SJSA1 (cell line): ENCODE data around the gene COL2A1. TPM values are rescaled to one million over a fixed set of nuclear protein-coding genes. Genes with fewer than 3 reads are reported as not detected.

Source experiments
- DNase-seq, 2 experiments: peaks; one replicate each; pipeline ENCODE4 v3.0.0-alpha.2; 2015 to 2020; ENCODE audit warnings: low spot score in 2 of 2, low read depth in 1 of 2
- H3K27ac ChIP-seq: fragments of 250-450 bp; sonication (Bioruptor Pico); 2 replicates; pipeline ENCODE4 v1.5.1; 2020; ENCODE audit warnings: mild to moderate bottlenecking, moderate library complexity
- H3K27me3 ChIP-seq: fragments of 250-450 bp; sonication (Bioruptor Pico); replicated peaks from 2 replicates; pipeline ENCODE4 v1.5.1; 2020; ENCODE audit warnings: mild to moderate bottlenecking, moderate library complexity
- H3K36me3 ChIP-seq: fragments of 250-450 bp; sonication (Bioruptor Pico); 2 replicates; pipeline ENCODE4 v1.5.1; 2020; ENCODE audit warnings: mild to moderate bottlenecking
- H3K4me1 ChIP-seq: fragments of 250-450 bp; sonication (Bioruptor Pico); replicated peaks from 2 replicates; pipeline ENCODE4 v1.6.1; 2021; ENCODE audit warnings: mild to moderate bottlenecking
- H3K4me3 ChIP-seq: fragments of 250-450 bp; sonication (Bioruptor Pico); 2 replicates; pipeline ENCODE4 v1.5.1; 2020; ENCODE audit warnings: mild to moderate bottlenecking
- H3K9me3 ChIP-seq: fragments of 250-450 bp; sonication (Bioruptor Pico); replicated peaks from 2 replicates; pipeline ENCODE4 v1.5.1; 2020; ENCODE audit warnings: mild to moderate bottlenecking
- total RNA-seq: library from RNA; depleted of rRNA; stranded (reverse); fragments of >200 nt; shearing (Covaris generic); gene quantifications from 2 replicates; pipeline ENCODE4 v1.2.3, GENCODE V29; 2014

The COL2A1 gene
- total RNA-seq, 1 experiment from 2014 or later: not detected

DNA sequence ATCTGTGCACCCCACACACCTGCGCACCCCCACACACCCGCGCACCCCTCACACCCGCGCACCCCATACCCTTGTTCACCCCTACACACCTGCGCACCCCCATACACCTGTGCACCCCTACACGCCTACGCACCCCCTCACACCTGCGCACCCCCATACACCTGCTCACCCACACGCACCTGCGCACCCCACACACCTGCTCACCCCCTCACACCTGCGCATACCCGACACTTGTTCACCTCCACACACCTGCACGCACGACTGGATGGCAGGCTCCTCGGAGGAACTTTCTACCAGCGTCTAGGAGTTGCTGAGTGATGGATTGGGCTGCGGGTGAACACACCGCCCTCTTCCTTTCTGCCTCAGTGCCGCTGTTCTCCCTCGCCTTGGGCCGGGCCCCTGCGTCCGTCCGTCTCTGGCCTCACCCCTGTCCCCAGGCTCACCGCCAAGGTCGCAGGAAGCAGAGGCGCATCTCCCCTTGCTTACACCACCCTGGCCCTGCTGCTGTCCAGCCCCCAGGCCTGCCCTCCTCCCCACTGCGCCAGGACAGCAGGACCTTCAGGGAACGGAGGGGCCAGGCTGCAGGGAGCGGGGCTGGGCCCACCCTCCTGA, 61.6 kb downstream of the COL2A1 start:
- peaks cover 32% of the 10 kb centered on the region for H3K4me1 ChIP-seq
- H3K4me3 ChIP-seq: no peak overlapping the region
- H3K27me3 ChIP-seq: no peaks in the 10 kb centered on the region
- no peaks in the 10 kb centered on the region for H3K9me3 ChIP-seq
- H3K27ac ChIP-seq: no peak overlapping the region
- no peak for DNase-seq
- no peaks in the 10 kb centered on the region for H3K36me3 ChIP-seq

DNA sequence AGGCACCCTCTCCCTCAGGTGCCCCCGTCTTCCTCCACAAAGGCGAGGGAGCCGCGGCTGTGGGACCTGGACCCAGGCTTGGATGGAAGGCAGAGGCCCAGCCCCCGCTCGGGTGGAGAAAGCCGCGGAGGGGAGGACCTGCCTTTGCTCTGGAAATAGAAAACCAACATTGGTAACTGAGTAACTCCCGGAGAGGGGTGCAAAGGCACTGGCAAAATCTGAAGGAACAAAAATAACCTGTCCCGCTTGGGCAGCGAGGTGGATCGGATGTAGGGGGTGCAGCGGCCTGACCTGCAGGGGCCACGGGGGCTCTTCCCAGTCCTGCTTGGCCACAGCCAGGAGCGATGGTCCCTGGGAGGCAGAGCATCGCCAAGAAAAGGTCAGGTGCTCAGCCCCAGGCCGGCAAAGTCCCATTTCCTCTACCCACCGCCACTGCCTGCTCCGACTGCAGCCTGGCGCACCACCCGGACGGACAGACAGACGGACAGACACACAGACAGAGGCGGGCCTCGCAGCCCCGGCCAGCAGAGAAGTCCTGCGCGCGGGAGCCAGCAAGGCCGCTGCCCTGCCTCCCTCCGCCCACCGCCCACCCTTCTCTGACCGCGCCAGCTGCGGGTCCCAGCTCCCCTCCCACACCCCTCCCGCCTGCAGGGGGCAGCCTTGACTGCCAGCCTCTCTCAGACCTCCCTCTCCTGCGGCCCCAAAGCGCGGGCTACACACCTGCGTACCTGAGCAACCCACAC, 62.2 kb downstream of the COL2A1 start:
- Histone ChIP-seq H3K27ac (no peak overlapping the region), H3K27me3 (no peaks in the 10 kb centered on the region), H3K4me3 (no peak overlapping the region), H3K4me1 (peaks cover 32% of the 10 kb centered on the region), H3K36me3 (no peaks in the 10 kb centered on the region), H3K9me3 (no peaks in the 10 kb centered on the region)
- no peak for DNase-seq

DNA sequence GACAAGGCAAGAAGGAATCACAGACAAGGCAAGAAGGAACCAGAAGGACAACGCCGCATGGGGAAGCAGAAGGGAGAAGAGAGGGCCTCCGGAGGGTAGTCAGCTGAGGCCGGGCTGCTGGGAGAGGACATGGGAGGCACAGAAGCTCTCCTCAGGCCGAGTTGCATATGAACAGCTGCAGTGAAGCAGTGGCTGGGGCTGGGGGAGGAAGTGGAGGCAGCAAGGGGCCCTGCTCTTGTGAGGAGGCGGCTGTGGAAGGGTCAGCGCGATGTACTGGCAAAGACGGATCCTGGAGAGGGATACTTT, 62.8 kb downstream of the COL2A1 start:
- Histone ChIP-seq H3K27ac (no peak overlapping the region), H3K4me1 (peaks cover 26% of the 10 kb centered on the region), H3K27me3 (no peaks in the 10 kb centered on the region), H3K4me3 (no peak overlapping the region), H3K36me3 (no peaks in the 10 kb centered on the region), H3K9me3 (no peaks in the 10 kb centered on the region)
- no peak for DNase-seq

- Histone ChIP-seq H3K36me3 (no peaks in the 10 kb centered on the region), H3K9me3 (no peaks in the 10 kb centered on the region), H3K4me3 (no peak overlapping the region), H3K4me1 (peaks cover 24% of the 10 kb centered on the region), H3K27ac (no peak overlapping the region), H3K27me3 (no peaks in the 10 kb centered on the region)
- no peak for DNase-seq
Observed at GRCh38 chr12:47940773-47941474, 63.4 kb downstream of the COL2A1 start.

DNA sequence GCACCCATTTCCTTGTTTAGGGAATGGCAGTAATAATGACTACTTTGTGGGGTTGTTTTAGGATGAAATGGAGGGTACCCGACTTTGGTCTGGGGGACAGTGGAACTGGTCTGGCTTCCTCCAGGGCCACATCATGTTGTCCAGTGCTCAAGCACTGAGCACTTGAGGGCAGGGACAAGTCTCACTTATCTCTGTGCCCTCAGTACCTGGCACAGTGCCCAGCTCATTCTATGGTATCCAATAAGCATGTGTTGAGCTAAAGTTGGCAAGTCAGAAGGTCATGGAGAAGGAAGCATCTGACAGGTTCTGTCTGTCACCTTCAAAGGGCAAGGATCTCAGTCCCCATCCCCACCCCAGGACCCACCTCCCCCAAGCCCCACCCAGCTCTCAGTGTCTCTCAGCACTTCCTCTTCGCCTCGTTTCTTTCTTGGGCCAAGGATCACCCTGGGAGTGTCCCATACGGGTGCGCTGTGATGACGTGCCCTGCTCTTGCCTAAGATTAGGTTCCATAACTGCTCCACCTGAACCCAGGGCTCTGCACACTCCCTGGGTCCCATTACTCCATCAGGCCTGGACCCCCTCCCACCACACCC, 65.2 kb downstream of the COL2A1 start:
- no peak overlapping the region for H3K27ac ChIP-seq
- peaks cover 34% of the 10 kb centered on the region for H3K4me1 ChIP-seq
- H3K4me3 ChIP-seq: no peak overlapping the region
- no peak for DNase-seq
- no peaks in the 10 kb centered on the region for H3K27me3 ChIP-seq
- H3K36me3 ChIP-seq: no peaks in the 10 kb centered on the region
- H3K9me3 ChIP-seq: no peaks in the 10 kb centered on the region

DNA sequence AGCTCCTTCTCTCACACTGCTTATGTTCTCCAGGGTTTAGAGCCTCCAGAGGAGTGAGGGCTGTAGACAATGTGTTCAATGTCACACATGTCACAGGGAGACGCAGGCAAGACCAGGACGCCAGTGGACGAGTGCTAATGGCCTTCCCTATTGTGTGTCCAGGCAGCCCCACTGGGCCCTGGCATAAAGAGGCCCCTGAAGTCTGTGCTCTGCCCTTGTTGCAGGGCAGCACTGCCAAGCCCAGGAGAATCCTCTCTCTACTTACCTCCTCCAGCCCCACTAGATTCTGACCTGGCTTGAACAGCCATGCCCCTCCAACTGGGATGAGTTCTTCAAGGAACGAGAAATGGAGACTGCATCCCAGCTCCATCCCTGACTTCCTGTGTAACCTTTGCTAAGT, 65.7 kb downstream of the COL2A1 start:
- no peak overlapping the region for H3K4me3 ChIP-seq
- no peak overlapping the region for H3K27ac ChIP-seq
- no peak for DNase-seq
- H3K36me3 ChIP-seq: no peaks in the 10 kb centered on the region
- peaks cover 34% of the 10 kb centered on the region for H3K4me1 ChIP-seq
- no peaks in the 10 kb centered on the region for H3K27me3 ChIP-seq
- H3K9me3 ChIP-seq: no peaks in the 10 kb centered on the region

GRCh38 chr12:47938093-47938492, 66.2 kb downstream of the COL2A1 start:
- H3K9me3 ChIP-seq: no peaks in the 10 kb centered on the region

GRCh38 chr12:47935184-47935583, 69.1 kb downstream of the COL2A1 start:
- no peaks in the 10 kb centered on the region for H3K9me3 ChIP-seq
- peak in 1 of 2 experiments; percentile 9 for DNase-seq
- H3K27me3 ChIP-seq: no peaks in the 10 kb centered on the region
- peaks cover 34% of the 10 kb centered on the region for H3K4me1 ChIP-seq
- no peak overlapping the region for H3K27ac ChIP-seq
- H3K36me3 ChIP-seq: no peaks in the 10 kb centered on the region
- H3K4me3 ChIP-seq: no peak overlapping the region

More at GRCh38 chr12:47938093-47938492, 66.2 kb downstream of the COL2A1 start:
- Histone ChIP-seq H3K4me1 (peaks cover 34% of the 10 kb centered on the region), H3K36me3 (no peaks in the 10 kb centered on the region), H3K4me3 (no peak overlapping the region), H3K27me3 (no peaks in the 10 kb centered on the region), H3K27ac (peak overlapping the region; percentile 26)
- peak; percentile 60 to 66 for DNase-seq

DNA sequence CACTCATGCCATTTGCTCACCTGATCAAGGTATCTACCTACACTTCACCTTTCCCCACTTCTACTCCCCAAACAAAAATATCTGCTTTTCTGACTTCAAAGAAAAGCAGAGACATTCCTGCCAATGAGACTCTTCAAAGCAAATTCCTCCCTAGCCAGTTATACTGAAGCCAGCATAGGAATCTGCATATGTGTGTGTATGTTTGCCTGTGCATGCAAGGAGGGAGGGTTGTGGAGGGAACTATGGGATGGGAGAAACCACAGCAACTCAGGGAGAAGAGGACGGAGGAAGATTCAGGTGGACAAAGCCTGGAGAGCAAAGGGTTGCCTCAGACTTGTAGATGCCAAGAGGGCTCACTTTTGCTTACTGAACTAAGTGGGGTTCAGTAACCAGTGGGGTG, 73.1 kb downstream of the COL2A1 start:
- H3K4me3 ChIP-seq: no peak overlapping the region
- no peak overlapping the region for H3K27ac ChIP-seq
- H3K4me1 ChIP-seq: peaks cover 13% of the 10 kb centered on the region
- no peaks in the 10 kb centered on the region for H3K36me3 ChIP-seq
- H3K27me3 ChIP-seq: no peaks in the 10 kb centered on the region; the same call in 1 of the 2 replicates
- no peaks in the 10 kb centered on the region for H3K9me3 ChIP-seq
- peak in 1 of 2 experiments; percentile 22 for DNase-seq

DNA sequence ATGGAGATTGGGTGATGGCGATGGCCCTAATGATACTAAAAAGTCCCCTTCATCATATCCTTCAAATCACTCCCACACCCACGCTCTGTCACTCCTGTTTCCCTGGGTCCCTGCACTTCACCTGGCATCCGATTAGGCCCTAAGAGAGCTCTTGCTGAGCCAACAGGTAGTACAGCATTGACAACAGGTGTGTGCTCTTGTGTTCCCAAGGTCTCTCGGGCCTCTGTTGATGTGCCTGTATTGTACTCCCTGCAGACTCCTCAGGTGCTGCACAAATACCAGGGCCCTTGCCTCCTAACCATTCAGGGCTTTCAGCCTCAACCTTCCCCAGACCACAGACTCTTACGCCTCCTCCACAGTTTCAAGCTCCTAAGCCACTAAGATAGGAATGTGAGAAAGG, 73.6 kb downstream of the COL2A1 start:
- H3K9me3 ChIP-seq: no peaks in the 10 kb centered on the region
- no peak overlapping the region for H3K4me3 ChIP-seq
- no peak overlapping the region for H3K27ac ChIP-seq
- peaks cover 10% of the 10 kb centered on the region for H3K4me1 ChIP-seq
- no peaks in the 10 kb centered on the region; the same call in 1 of the 2 replicates for H3K27me3 ChIP-seq
- peak in 1 of 2 experiments; percentile 24 for DNase-seq
- H3K36me3 ChIP-seq: no peaks in the 10 kb centered on the region

DNA sequence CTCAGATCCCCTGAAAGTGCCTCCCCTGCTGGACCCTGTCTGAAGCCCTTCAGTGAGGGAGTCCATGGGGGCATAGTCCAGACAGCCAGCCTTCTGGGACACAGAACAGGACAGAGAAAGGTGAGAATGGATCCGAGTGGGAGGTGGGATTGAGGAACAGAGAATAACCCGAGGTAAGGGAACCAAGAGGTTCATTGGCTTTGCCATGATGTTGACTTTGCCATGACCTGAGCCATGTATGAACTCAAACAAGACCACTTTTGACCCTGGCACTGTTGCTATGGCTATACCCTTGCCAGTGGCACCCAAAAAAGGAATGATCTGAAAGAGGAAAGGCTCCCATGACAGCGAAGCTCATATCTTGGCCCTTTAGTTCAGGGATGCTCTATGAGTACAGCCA, 76.9 kb downstream of the COL2A1 start:
- Histone ChIP-seq H3K4me1 (no peaks in the 10 kb centered on the region), H3K36me3 (no peaks in the 10 kb centered on the region), H3K27me3 (peaks cover under 1% of the 10 kb centered on the region; the same call in 1 of the 2 replicates), H3K27ac (no peak overlapping the region), H3K9me3 (no peaks in the 10 kb centered on the region), H3K4me3 (no peak overlapping the region)
- DNase-seq: peak in 1 of 2 experiments; percentile 22
